Ectodermal cell (in vitro differentiated cells): ENCODE data around the gene VAT1L. TPM values are rescaled to one million over a fixed set of nuclear protein-coding genes. Genes with fewer than 3 reads are reported as not detected.

Source experiments
- H3K27ac ChIP-seq: 2 replicates; pipeline ENCODE4 v1.7.0; 2013; ENCODE audit warnings: mild to moderate bottlenecking, low read depth, low read length; ENCODE audit not compliant: insufficient read depth, poor library complexity, severe bottlenecking
- H3K27me3 ChIP-seq: 2 replicates; pipeline ENCODE4 v1.7.0; 2013; ENCODE audit warnings: mild to moderate bottlenecking, low read length; ENCODE audit not compliant: insufficient read depth, control insufficient read depth, poor library complexity, severe bottlenecking
- H3K36me3 ChIP-seq: one replicate; pipeline ENCODE4 v1.7.0; 2013; ENCODE audit warnings: low read length; ENCODE audit not compliant: control insufficient read depth, insufficient read depth
- H3K4me1 ChIP-seq: one replicate; pipeline ENCODE4 v1.7.0; 2013; ENCODE audit warnings: low read length; ENCODE audit not compliant: control insufficient read depth, insufficient read depth
- H3K4me3 ChIP-seq: 2 replicates; pipeline ENCODE4 v1.7.0; 2013; ENCODE audit warnings: low read depth, low read length, control low read depth; ENCODE audit not compliant: insufficient read depth
- H3K9me3 ChIP-seq: 2 replicates; pipeline ENCODE4 v1.7.0; 2013; ENCODE audit warnings: mild to moderate bottlenecking, low read length, moderate library complexity; ENCODE audit not compliant: control insufficient read depth
- WGBS, 2 experiments: methylation state at CpG; one replicate each; pipeline ENCODE4 v1.1.7; 2013; ENCODE audit warnings: missing lambda C conversion rate in 2 of 2; 5-methylcytosine and 5-hydroxymethylcytosine counted together
- polyA plus RNA-seq, 4 experiments: library from polyadenylated mRNA; stranded (reverse); fragments of 50-300 nt; gene quantifications; one replicate each; pipeline ENCODE4 v1.2.3, GENCODE V29; 2013

VAT1L gene, protein sequence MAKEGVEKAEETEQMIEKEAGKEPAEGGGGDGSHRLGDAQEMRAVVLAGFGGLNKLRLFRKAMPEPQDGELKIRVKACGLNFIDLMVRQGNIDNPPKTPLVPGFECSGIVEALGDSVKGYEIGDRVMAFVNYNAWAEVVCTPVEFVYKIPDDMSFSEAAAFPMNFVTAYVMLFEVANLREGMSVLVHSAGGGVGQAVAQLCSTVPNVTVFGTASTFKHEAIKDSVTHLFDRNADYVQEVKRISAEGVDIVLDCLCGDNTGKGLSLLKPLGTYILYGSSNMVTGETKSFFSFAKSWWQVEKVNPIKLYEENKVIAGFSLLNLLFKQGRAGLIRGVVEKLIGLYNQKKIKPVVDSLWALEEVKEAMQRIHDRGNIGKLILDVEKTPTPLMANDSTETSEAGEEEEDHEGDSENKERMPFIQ
- polyA plus RNA-seq (2013, experiment 1 of 4) = 111 TPM
- 126 TPM for polyA plus RNA-seq (2013, experiment 2 of 4)
- polyA plus RNA-seq (2013, experiment 3 of 4) = 88.4 TPM
- 99.3 TPM for polyA plus RNA-seq (2013, experiment 4 of 4)

DNA sequence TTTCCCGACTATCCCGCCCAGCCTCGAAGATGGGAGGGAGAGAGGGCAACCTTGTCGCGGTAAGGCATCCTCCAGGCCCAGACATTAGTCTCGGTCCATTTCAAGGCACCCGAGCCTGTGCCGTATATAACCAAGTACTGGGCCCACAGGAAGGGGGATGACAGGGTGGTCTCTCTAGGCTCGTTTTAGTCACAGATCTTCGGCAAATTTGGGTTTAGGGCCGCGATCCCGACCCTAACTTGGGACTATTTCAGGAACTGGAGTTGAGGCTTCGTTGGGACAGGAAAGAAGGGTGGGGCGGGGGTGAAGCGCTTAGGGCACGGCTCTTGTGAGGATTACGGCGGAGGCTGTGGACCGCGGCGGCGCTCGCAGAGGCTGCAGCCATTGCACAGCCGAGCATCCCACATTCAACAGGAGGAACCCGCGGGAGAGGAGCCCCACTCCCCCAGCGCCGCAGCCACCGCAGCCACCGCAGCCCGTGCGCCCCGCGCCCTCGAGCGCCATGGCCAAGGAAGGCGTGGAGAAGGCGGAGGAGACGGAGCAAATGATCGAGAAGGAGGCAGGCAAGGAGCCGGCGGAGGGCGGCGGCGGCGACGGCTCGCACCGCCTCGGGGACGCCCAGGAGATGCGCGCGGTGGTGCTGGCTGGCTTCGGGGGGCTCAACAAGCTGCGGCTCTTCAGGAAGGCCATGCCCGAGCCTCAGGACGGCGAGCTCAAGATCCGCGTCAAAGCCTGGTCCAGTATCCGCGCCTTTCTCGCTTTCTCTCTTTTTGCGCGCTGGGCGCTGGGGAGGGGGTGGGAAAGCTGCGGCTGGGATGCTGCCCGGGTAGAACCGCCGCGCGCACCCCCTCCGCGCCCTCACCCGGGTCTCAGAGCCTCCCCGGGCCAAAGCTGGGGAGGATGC is at the start of gene VAT1L:
Gene VAT1L (plus strand): TSS at position 384 of the 904 bp plus-strand sequence. CDS start 119 bp downstream, at position 503.
- H3K4me3 ChIP-seq = peak within 1 kb of the TSS; percentile 78
- peaks cover 7% of the 10 kb centered on the region for H3K4me1 ChIP-seq
- WGBS, 2 experiments = 0 to 1% methylated on average over 77 to 78 of the region's 78 CpGs
- peaks cover 22% of the 10 kb centered on the region for H3K27me3 ChIP-seq
- H3K36me3 ChIP-seq = no peaks in the 10 kb centered on the region
- H3K9me3 ChIP-seq = no peaks in the 10 kb centered on the region
- no peak within 1 kb of the TSS for H3K27ac ChIP-seq

DNA sequence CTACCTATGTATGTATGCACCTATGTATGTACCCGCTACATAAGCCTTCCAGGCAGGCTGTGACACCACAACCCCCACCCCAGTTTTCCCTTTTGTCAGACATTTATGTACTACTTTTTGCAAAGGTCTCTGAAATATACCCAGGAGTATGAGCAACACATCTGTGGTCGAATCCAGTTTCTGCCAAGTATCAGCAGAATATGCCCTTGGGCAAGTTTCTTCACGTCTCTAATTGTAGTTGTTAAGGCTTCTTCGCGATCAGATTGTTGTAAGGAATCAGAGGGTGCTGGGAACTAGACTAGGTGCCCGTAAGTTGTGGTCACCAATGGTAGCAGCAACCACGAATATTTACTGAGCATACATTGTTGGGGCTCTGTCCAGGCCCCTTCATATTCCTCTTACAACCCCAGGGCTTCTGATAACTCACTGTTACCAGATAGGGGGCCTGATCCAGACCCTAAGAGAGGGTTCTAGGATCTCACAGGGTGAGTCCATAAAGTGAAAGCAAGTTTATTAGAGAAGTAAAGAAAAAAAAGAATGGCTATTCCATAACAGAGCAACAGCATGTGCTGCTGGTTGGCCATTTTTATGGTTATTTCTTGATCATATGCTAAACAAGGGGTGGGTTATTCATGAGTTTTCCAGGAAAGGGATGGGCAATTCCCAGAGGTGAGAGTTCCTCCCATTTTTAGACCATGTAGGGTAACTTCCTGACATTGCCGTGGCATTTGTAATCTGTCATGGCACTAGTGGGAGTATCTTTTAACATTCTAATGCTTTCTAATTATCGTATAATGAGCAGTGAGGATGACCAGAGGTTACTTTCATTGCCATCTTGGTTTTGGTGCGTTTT is 49.4 kb upstream of the VAT1L start:
- Histone ChIP-seq H3K27me3 (no peaks in the 10 kb centered on the region), H3K4me3 (no peak overlapping the region), H3K36me3 (no peaks in the 10 kb centered on the region), H3K27ac (no peak overlapping the region), H3K9me3 (no peaks in the 10 kb centered on the region), H3K4me1 (no peaks in the 10 kb centered on the region)
- WGBS, 2 experiments = 91 to 95% methylated on average over 10 of the region's 10 CpGs

DNA sequence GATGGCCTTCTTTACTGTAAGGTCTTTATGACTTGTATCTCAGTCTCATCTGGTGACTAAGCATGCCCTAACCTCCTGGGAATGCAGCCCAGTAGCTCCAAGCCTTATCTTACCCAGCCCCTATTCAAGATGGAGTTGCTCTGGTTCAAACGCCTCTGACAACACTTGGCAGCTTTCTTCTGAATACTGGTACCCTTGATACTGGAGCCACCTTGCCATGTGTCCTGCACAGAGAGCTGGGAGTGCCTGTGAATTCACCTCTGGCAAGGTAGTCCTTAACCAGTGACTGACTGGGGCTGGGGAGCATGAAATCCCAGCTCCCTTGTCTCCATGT is 48.8 kb upstream of the VAT1L start:
- 89 to 90% methylated on average over 1 of the region's 1 CpG for WGBS, 2 experiments
- Histone ChIP-seq H3K36me3 (no peaks in the 10 kb centered on the region), H3K4me1 (no peaks in the 10 kb centered on the region), H3K27me3 (no peaks in the 10 kb centered on the region), H3K27ac (no peak overlapping the region), H3K4me3 (no peak overlapping the region), H3K9me3 (no peaks in the 10 kb centered on the region)

DNA sequence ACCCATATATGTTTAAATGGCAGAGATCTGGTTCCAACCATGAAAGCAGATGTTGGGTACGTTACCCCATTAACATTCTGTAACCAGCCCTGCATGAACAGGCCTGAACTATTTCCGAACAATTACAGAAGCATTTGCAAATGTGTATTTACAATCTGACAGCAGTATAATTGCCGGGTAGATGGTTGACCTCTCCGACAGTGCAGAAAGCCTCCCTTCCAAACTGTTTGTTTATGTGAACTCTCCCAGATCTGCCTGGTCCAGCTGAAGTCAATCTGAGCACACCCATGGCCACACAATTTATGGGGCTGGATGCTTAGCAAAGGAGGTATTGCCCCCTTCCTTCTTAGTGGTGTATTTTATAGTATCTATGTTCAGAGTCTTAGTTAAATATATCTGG is 44.2 kb upstream of the VAT1L start:
- 92 to 97% methylated on average over 4 of the region's 4 CpGs for WGBS, 2 experiments
- no peaks in the 10 kb centered on the region for H3K36me3 ChIP-seq
- H3K27me3 ChIP-seq = no peaks in the 10 kb centered on the region
- H3K9me3 ChIP-seq = no peaks in the 10 kb centered on the region
- no peak overlapping the region for H3K4me3 ChIP-seq
- H3K4me1 ChIP-seq = peaks cover 6% of the 10 kb centered on the region
- no peak overlapping the region for H3K27ac ChIP-seq

GRCh38 chr16:77745972-77746371 is 42.4 kb upstream of the VAT1L start:
- WGBS, 2 experiments = 82% methylated on average over 1 of the region's 1 CpG
- no peaks in the 10 kb centered on the region for H3K27me3 ChIP-seq
- no peak overlapping the region for H3K4me3 ChIP-seq
- peaks cover 6% of the 10 kb centered on the region for H3K4me1 ChIP-seq
- H3K9me3 ChIP-seq = no peaks in the 10 kb centered on the region
- no peaks in the 10 kb centered on the region for H3K36me3 ChIP-seq
- H3K27ac ChIP-seq = no peak overlapping the region

DNA sequence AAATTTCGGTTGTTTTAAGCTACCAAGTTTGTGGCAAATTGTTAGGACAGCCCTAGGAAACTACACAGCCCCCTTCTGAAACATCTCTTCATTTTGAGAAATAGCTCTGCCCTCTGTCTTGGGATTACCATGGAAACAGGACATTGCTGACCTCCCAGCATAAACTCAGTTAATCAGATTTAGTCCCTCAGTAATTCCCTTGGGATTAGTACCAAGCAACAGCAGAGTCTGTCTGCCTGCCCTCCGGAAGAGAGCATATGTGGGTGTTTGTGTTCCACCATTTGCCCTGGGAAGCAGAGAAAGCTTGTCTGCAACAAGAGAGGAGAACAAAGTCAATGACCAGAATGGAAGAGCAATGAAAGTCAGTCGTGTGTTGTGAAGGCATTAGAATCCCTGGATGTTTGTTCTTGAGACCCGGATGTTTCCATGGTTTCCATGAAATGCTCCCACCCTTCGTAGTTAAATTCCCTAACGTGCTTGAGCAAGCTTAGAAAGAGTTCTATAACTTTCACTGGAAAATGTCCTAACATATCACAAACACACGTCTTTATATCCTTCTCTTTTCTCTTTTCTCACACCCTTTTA is 39.9 kb upstream of the VAT1L start:
- no peaks in the 10 kb centered on the region for H3K27me3 ChIP-seq
- no peaks in the 10 kb centered on the region for H3K36me3 ChIP-seq
- H3K27ac ChIP-seq = no peak overlapping the region
- 92% methylated on average over 7 of the region's 7 CpGs for WGBS, 2 experiments
- no peak overlapping the region for H3K4me3 ChIP-seq
- peaks cover 6% of the 10 kb centered on the region for H3K4me1 ChIP-seq
- no peaks in the 10 kb centered on the region for H3K9me3 ChIP-seq

DNA sequence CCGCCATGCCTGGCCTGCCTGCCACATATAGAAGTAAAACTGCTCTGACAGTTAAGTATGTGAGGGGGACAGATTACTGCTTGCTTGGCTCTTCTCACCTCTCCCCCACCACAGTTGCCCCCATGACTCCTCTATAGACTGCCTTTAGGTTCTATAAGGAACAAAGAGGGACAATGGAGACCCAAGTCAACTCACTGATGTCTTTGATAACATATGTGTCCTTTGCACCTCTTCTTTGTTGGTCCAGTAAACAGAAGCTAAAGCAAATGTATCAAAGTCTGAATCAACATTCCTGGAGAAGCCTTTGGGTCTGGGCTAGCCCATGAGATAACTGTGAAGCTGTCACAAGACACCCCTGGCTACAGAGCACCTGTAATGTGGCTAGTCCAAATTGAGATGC is 38.9 kb upstream of the VAT1L start:
- Histone ChIP-seq H3K27ac (no peak overlapping the region), H3K9me3 (no peaks in the 10 kb centered on the region)
- WGBS, 2 experiments = 100% methylated on average over 1 of the region's 1 CpG

DNA sequence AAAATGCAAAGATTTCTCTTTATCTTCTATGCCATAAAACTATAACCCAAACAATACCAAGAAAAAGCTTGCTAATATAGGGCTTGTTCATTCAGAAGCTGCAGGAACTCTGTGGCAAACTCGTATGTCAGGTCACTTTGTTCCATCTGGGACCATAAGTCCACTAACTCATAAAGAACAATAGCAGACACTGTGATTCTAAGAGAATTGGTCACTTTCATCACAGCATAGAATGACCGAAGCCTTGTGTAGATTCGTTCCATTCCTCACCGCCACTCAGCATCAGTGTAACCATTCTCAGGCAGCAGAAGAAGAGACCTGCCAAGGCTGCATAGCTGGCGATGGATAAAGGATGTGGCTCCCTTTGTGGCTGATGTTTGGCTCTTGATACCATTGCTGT is 30.3 kb upstream of the VAT1L start:
- H3K4me1 ChIP-seq = no peaks in the 10 kb centered on the region
- 94 to 95% methylated on average over 5 of the region's 5 CpGs for WGBS, 2 experiments

More for the DNA sequence above, 38.9 kb upstream of the VAT1L start:
- H3K4me3 ChIP-seq = no peak overlapping the region
- H3K27me3 ChIP-seq = no peaks in the 10 kb centered on the region
- peaks cover 6% of the 10 kb centered on the region for H3K4me1 ChIP-seq
- no peaks in the 10 kb centered on the region for H3K36me3 ChIP-seq

GRCh38 chr16:77758508-77758907 is 29.9 kb upstream of the VAT1L start:
- 89 to 90% methylated on average over 2 of the region's 2 CpGs for WGBS, 2 experiments
- Histone ChIP-seq H3K4me3 (no peak overlapping the region), H3K27me3 (no peaks in the 10 kb centered on the region), H3K27ac (no peak overlapping the region), H3K36me3 (no peaks in the 10 kb centered on the region), H3K9me3 (no peaks in the 10 kb centered on the region), H3K4me1 (no peaks in the 10 kb centered on the region)

More for the DNA sequence above, 30.3 kb upstream of the VAT1L start:
- Histone ChIP-seq H3K27ac (no peak overlapping the region), H3K27me3 (no peaks in the 10 kb centered on the region), H3K4me3 (no peak overlapping the region), H3K36me3 (no peaks in the 10 kb centered on the region), H3K9me3 (no peaks in the 10 kb centered on the region)
